A549 (cell line): ENCODE results near the gene STK4.

Experiments used
- CBX2 ChIP-seq: fragments of 200-600 bp; sonication (generic); IDR thresholded peaks from 2 replicates; pipeline ENCODE4 v1.6.1; 2016; ENCODE audit warnings: low read depth, mild to moderate bottlenecking, borderline replicate concordance
- CEBPB ChIP-seq, 2 experiments: fragments of >200 bp in 1 of 2; sonication (Bioruptor Twin) in 1 of 2; formaldehyde crosslinking in 1 of 2; IDR thresholded peaks; 2 replicates each; pipeline ENCODE4 v1.6.1; 2012 to 2016
- CTCF ChIP-seq: fragments of >200 bp; sonication (Bioruptor Twin); formaldehyde crosslinking; IDR thresholded peaks from 3 replicates; pipeline ENCODE4 v1.5.1; 2016
- E2F6 ChIP-seq: IDR thresholded peaks from 2 replicates; pipeline ENCODE4 v1.6.1; 2012; ENCODE audit warnings: low read depth, borderline replicate concordance
- FOSL2 ChIP-seq, 2 experiments: fragments of 450-650 bp in 1 of 2; fragments of >200 bp in 1 of 2; sonication (Bioruptor Twin) in 1 of 2; formaldehyde crosslinking; IDR thresholded peaks; 2 replicates each; pipeline versions ENCODE4 v1.5.0 to v1.6.1; 2016 to 2020; ENCODE audit warnings: mild to moderate bottlenecking in 1 of 2, moderate library complexity in 1 of 2
- KDM1A ChIP-seq: fragments of 200-600 bp; sonication (generic); IDR thresholded peaks from 2 replicates; pipeline ENCODE4 v1.6.1; 2016; ENCODE audit warnings: low read depth, mild to moderate bottlenecking
- MAZ ChIP-seq: fragments of 150-350 bp; IDR thresholded peaks from 2 replicates; pipeline ENCODE4 v1.6.1; 2014; ENCODE audit warnings: antibody characterized with exemption, low read depth, low read length, borderline replicate concordance
- POLR2A ChIP-seq: IDR thresholded peaks from 2 replicates; pipeline ENCODE4 v1.6.1; 2012; ENCODE audit warnings: mild to moderate bottlenecking, low read length
- POLR2AphosphoS2 ChIP-seq: conservative IDR thresholded peaks from 2 replicates; pipeline ENCODE4 v1.6.1; 2012; ENCODE audit warnings: low read length, improper control_type of control experiment, inconsistent platforms
- RARB ChIP-seq: fragments of 250-450 bp; sonication (Bioruptor Pico); IDR thresholded peaks from 2 replicates; pipeline ENCODE4 v1.8.0; 2021; ENCODE audit warnings: mild to moderate bottlenecking, moderate library complexity
- SMC3 ChIP-seq: fragments of >200 bp; sonication (Bioruptor Twin); formaldehyde crosslinking; IDR thresholded peaks from 3 replicates; pipeline ENCODE4 v1.6.1; 2018; ENCODE audit warnings: inconsistent platforms
- USF2 ChIP-seq: fragments of 450-650 bp; IDR thresholded peaks from 2 replicates; pipeline ENCODE4 v1.6.1; 2014; ENCODE audit warnings: antibody characterized with exemption
- ZC3H11A ChIP-seq: fragments of 450-650 bp; IDR thresholded peaks from 2 replicates; pipeline ENCODE4 v1.6.1; 2014; ENCODE audit warnings: antibody characterized with exemption, mild to moderate bottlenecking

GRCh38 chr20:45044601-45045000, 78.3 kb downstream of the STK4 start:
- TF ChIP-seq CTCF, result no peak
- no peak for TF ChIP-seq POLR2A
- no peak for TF ChIP-seq CBX2
- TF ChIP-seq MAZ, result no peak
- no peak for TF ChIP-seq SMC3
- no peak for TF ChIP-seq KDM1A
- no peak for TF ChIP-seq CEBPB (IDR thresholded peaks at IDR 0.05)
- no peak for TF ChIP-seq ZC3H11A
- TF ChIP-seq RARB (CRISPR knock-in tag), result no peak
- no peak for TF ChIP-seq FOSL2 (IDR thresholded peaks at IDR 0.05)
- TF ChIP-seq FOSL2 (CRISPR knock-in tag; IDR thresholded peaks at IDR 0.05), result no peak
- no peak for TF ChIP-seq USF2
- no peak for TF ChIP-seq E2F6
- no peak for TF ChIP-seq POLR2AphosphoS2
